Superior temporal gyrus (tissue), 1 donor: ENCODE data around the gene EGFLAM.
A peak's percentile ranks its signal among the peaks of the same experiment; 100 is the strongest.

ENCODE experiments used
- DNase-seq: peaks from one replicate; pipeline ENCODE4 v3.0.0-alpha.2; 2016; ENCODE audit errors: extremely low spot score

Gene EGFLAM

GRCh38 chr5:38258319-38259061 lies at the start of gene EGFLAM:
Gene EGFLAM, plus strand, starts transcription at chr5:38258559. Its CDS starts 196 bp downstream, at chr5:38258755.
- DNase-seq: no peak

GRCh38 chr5:38208782-38209378 lies 49.5 kb upstream of the EGFLAM start:
- peak; percentile 70 for DNase-seq

GRCh38 chr5:38210676-38211353 lies 47.5 kb upstream of the EGFLAM start:
- no peak for DNase-seq

- DNase-seq: no peak
Observed at GRCh38 chr5:38211354-38211710, 47.0 kb upstream of the EGFLAM start.

GRCh38 chr5:38212307-38212706 lies 46.1 kb upstream of the EGFLAM start:
- no peak for DNase-seq

GRCh38 chr5:38226091-38226490 lies 32.3 kb upstream of the EGFLAM start:
- no peak for DNase-seq

GRCh38 chr5:38228914-38229313 lies 29.4 kb upstream of the EGFLAM start:
- DNase-seq: no peak

GRCh38 chr5:38234737-38235136 lies 23.6 kb upstream of the EGFLAM start:
- no peak for DNase-seq

- DNase-seq: no peak
Observed at GRCh38 chr5:38237681-38238080, 20.7 kb upstream of the EGFLAM start.

GRCh38 chr5:38240212-38240611 lies 18.1 kb upstream of the EGFLAM start:
- DNase-seq: no peak

GRCh38 chr5:38241655-38242054 lies 16.7 kb upstream of the EGFLAM start:
- no peak for DNase-seq

- no peak for DNase-seq
Observed at GRCh38 chr5:38245307-38245706, 13.1 kb upstream of the EGFLAM start.

GRCh38 chr5:38249301-38249700 lies 9.1 kb upstream of the EGFLAM start:
- DNase-seq: no peak

- DNase-seq: no peak
Observed at GRCh38 chr5:38249812-38250211, 8.5 kb upstream of the EGFLAM start.

GRCh38 chr5:38250763-38251448 lies 7.5 kb upstream of the EGFLAM start:
- DNase-seq: no peak

- DNase-seq: no peak
Observed at GRCh38 chr5:38253759-38254158, 4.6 kb upstream of the EGFLAM start.

GRCh38 chr5:38257308-38258041 lies 884 bp upstream of the EGFLAM start:
- DNase-seq: no peak

GRCh38 chr5:38258042-38258318 lies 379 bp upstream of the EGFLAM start:
- DNase-seq: no peak

GRCh38 chr5:38259062-38259808 lies 876 bp downstream of the EGFLAM start:
- no peak for DNase-seq

- DNase-seq: no peak
Observed at GRCh38 chr5:38259809-38260160, 1.4 kb downstream of the EGFLAM start.

GRCh38 chr5:38263983-38264382 lies 5.6 kb downstream of the EGFLAM start:
- no peak for DNase-seq
